Peyer's patch (tissue), 4 donors: ENCODE data around the gene CLEC5A.

Experiments
- CTCF ChIP-seq, 6 experiments: fragments of 450-650 bp in 4 of 6; fragments of 200-600 bp in 2 of 6; sonication (generic) in 1 of 6; IDR thresholded peaks; one replicate each; pipeline ENCODE4 v1.5.1; 2017 to 2019; ENCODE audit warnings: antibody characterized with exemption in 6 of 6, mild to moderate bottlenecking in 3 of 6, moderate library complexity in 1 of 6
- POLR2A ChIP-seq, 2 donors: fragments of 450-650 bp; IDR thresholded peaks; one replicate each; pipeline ENCODE4 v1.5.1; 2017; ENCODE audit warnings: antibody characterized with exemption in 2 of 2, mild to moderate bottlenecking in 2 of 2, moderate library complexity in 2 of 2

GRCh38 chr7:141993354-141993753, 46.6 kb upstream of the CLEC5A start:
- TF ChIP-seq CTCF (IDR thresholded peaks at IDR 0.05) = no peak
- no peak for TF ChIP-seq POLR2A (IDR thresholded peaks at IDR 0.05)
